GM18502 (cell line): ENCODE data around the gene SH3BP2.

Source experiments
- ATAC-seq: cut with Tn5 transposase; IDR thresholded peaks from one replicate; pipeline ENCODE4 v1.9.1; 2021; ENCODE audit warnings: mild to moderate bottlenecking; ENCODE audit not compliant: unreplicated experiment, poor library complexity

Gene SH3BP2

DNA sequence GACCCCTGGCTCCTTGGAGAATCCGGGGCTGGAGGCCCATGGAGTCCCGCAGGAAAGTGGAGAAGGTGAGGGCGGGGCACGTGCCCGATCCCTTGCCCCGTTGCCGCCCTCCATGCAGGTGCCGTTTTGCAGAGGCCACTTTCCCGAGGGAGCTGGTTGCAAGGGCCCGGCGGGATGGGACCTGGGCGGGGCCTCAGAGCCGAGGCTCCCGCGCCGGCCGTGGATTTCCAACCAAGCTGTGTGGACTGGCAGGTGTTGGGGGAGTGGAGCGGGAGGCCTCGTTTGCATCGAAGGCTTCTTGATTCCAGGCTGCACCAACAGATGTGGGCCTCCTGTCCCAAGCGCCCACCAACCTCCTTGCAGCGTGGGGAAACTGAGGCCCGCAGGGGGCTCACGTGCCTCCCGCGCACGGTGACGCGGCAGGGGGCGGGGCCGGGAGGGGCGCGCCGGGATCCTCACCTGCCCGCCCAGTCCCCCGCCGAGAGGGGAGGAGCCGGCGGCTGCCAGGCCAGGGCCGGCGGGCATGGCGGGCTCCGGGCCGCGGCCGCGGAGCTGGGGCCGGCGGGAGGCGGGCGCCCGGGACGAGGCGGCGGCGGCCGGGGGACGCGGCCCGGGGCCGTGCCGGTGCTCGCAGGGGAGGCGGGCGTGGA, 24.9 kb downstream of the SH3BP2 start:
- peak; percentile 39 for ATAC-seq

DNA sequence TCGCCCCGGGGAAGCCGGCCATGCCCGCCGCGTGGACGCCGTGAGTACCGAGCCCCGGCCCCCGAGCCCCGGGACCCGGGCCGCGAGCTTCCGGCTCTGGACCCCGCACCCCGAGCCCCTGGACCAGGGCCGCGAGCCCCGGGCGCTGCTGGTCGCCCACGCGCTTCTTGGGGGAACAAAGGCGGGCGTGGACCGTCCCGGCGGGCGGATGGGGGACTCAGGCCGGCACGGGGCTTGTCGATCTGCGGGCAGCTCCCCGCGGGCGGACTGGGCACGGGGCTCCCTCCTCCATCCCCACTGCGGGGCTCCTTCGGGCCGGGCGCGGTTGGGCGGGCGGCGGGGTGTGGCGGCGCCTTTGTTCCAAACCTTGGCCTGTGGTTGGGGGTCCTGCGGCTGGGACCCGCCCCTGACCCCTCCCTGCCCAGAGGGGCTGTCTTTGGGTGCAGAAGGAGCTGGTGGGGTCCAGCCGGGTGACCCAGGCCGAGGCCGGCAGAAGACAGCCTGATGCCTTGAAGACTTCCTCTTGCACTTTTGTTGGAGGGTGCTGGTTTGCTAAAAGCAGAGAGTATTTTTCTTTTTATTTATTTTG, 25.6 kb downstream of the SH3BP2 start:
- peak; percentile 21 for ATAC-seq

DNA sequence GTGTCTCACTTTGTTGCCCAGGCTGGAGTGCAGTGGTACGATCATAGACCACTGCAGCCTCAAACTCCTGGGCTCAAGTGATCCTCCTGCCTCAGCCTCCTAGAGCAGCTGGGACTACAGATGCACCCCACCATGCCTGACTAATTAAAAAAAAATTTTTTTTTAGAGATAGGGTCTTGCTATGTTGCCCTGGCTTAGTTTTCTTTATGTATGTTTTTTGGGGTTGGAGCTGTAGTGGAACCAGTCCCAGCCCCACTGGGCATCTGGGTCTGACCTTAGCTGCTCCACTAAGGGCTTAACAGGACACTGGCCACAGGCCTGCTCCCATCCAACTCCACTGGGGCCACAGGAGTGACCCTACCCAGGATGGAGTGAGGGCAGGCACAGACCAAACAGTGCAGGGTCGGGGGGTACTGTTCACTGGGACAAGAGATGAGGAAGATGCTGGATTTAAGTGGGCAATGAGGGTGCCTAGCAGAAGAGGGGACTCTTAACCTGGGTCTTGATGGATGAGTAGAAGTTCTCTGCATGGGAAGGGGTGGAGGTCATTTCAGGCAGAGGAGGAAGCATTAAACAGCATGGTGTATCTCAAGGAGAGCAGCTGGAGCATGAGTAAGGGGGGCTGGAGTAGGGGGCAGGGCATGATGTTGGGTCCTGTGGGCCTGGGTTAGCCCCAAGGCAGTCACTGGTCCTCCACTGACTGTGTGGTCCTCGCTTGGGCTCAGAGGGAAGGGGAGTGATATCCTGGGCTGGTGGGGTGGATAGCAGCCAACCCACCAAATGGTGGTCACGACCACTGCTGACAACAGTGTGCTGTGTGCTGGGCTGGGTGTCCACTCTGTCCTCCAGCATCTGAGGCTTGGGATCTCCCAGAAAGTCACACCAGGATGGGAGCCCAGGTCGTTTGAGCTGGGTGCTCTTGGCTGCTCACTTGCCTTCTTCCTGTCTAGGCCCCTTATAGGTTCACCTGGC, 26.6 kb downstream of the SH3BP2 start:
- no peak for ATAC-seq

DNA sequence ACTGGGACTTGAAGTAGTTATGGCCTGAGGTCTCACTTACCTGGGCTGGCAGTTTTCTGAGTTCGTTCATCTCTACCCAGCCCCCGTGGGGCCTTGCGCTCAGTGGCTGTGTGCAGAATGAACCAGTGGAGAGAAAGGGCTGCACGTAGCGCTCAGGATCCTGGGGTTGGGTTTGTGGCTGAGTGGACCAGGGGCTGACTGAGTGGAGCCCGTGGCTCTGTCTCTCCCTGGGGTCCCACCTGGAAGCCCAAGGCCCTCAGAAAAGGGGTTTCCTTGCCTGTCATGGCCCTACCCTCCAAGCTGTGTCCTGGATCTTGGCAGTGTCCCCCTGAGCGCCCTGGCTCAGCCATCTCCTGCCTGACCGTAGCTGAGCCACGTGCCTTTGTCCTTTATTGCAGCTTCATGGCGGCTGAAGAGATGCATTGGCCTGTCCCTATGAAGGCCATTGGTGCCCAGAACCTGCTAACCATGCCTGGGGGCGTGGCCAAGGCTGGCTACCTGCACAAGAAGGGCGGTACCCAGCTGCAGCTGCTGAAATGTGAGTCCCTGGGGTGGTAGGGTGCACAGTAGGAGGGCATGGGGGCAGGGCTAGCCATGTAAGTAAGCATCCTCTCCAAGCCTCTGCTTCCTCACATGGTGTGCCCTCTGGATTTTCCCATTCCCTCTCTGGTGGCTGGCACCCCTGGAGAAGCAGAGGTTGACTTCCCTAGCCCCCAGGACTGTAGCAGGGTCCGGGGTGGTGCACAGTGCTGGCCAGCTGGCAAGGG, 27.5 kb downstream of the SH3BP2 start:
- ATAC-seq: no peak

DNA sequence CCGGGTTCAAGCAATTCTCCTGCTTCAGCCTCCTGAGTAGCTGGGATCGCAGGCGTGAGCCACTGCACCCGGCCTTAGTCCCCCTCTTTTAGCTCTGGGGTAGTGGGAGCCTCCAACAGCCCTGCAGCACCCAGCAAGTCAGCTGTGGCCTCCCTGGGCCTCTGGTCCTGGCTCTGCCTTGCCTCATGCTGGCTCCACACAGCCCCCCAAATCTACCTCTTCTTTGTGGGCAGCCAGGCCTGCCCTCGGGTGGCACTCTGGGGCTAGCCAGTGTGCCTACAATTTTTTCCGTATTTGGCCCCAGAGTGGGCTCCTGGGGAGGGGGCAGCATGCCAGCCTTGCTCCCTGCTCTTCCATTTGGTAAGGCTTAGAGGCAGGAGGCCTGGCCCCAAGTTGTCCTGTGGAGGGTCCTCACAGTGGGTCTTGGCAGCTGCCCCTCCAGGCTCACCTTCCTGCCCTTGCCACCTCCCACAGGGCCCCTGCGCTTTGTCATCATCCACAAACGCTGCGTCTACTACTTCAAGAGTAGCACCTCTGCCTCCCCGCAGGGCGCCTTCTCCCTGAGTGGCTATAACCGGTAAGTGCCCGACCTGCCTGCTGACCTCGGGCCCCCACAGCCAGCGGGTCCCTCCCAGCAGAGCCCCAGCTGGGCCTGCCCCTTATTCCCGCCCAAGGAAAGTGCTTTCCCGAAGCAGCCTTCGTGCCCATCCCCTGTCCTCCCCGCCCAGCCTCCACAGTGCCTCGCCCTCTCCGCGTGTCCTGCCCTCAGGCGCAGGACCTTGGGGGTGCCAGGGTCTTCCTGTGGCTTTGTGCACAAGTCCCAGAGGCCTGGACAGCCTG, 29.8 kb downstream of the SH3BP2 start:
- no peak for ATAC-seq

DNA sequence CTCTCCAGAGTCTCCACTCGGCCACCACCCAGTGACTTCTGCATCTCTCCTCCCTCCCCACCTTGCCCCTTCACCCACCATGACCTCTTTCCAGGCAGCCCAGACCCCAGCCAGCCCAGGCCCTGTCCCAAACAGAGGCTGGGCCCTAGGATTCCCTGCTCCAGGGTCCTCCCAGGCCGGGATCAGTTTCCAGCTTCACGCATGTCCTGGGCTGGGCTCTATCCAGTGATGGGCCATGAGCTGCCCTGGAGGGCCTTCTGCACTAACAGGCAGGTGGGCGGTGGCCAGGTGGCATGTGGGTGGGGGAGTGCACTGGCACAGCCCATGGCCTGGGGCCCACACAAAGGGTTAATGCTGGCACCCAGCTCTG, 30.4 kb downstream of the SH3BP2 start:
- ATAC-seq: no peak

DNA sequence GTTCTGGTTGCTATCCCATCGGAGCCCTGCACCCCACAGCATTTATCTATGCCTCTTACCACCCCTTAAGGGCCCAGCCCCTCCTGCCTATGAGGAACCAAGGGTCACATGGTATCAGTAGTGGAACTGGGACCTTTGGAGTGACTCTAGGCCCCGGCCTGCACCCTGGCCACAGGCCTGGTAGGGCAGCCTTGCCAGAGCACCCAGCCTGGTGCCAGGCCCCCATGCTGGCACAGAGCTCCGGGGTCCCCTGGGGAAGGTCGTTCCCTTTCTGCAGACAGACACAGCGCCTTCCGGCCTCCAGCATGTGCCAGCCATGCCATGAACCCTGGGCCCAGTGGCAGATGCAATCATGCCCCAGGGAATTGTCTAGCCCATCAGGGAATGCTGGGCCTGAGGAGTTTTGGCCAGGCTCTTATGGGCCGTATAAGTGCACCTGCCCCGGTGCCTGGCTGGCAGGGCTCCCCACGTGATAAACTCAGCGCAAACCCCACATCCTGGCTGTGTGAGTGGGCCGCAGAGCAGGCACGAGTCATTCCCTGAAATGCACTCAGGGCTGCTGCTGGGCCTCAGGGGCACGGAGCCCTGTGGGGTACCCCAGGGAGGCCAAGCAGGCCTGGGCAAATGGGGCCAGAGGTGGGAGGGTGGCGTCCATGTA, 30.9 kb downstream of the SH3BP2 start:
- ATAC-seq: no peak

DNA sequence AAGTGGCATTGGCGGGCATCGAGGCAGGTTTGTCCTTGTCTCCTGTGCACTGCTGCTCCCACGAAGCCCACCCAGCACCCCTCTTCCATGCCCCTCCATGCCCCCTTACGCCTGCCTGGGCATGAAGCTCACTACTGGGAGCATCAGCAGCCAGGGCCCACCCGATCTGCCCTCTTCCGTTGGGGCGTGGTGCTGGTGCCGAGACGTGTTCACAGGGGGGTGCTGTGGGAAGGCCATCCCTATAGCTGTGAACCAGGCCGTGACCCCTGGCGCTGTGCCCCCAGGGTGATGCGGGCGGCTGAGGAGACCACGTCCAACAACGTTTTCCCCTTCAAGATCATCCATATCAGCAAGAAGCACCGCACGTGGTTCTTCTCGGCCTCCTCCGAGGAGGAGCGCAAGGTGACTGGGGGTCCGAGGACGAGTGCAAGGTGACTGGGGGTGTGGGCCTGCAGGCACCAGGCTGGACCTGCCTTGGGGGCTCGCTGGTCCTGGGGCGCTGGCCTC, 31.5 kb downstream of the SH3BP2 start:
- ATAC-seq: no peak

DNA sequence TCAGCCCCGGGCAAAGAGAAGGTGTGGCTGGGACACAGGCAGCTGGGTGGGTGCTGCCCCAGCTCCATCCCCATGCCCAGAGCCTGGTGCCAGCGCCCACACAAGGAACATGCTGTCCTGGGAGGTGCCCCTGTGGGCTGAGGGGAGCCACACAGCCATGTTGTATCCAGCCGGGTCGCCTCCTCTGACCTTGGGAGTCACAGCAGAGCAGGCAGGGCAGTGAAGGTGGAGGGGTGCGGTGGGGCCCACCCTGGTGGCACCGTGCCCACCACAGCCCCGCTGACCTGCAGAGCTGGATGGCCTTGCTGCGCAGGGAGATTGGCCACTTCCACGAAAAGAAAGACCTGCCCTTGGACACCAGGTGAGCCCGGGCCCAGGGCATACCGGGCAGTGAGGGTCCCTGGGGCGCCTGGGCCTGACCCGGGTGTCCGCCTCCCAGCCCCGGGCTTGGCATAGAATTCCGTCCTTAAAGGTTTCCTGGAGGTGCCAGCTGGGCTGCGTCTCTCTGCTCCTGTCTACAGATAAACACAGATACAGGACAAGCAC, 32.0 kb downstream of the SH3BP2 start:
- no peak for ATAC-seq

DNA sequence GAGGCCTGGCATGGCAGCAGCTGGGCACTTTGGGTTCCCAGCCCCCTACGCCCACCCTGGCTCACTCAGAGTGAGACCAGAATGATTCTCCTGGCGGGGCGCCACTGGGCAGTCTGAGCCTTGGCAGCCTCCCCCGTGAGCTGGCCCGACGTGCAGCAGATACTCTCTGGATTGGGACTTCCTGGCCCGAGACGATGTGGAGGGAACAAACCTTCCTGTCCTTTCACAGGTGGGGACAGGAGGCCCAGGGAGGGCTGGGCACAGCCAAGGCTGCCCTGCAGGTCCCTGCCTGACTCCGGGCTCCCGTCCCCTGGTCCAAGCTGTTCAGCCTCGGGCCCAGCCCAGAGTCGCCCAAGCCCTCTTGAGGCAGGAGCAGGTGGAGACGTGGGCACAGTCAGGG, 32.9 kb downstream of the SH3BP2 start:
- ATAC-seq: no peak

DNA sequence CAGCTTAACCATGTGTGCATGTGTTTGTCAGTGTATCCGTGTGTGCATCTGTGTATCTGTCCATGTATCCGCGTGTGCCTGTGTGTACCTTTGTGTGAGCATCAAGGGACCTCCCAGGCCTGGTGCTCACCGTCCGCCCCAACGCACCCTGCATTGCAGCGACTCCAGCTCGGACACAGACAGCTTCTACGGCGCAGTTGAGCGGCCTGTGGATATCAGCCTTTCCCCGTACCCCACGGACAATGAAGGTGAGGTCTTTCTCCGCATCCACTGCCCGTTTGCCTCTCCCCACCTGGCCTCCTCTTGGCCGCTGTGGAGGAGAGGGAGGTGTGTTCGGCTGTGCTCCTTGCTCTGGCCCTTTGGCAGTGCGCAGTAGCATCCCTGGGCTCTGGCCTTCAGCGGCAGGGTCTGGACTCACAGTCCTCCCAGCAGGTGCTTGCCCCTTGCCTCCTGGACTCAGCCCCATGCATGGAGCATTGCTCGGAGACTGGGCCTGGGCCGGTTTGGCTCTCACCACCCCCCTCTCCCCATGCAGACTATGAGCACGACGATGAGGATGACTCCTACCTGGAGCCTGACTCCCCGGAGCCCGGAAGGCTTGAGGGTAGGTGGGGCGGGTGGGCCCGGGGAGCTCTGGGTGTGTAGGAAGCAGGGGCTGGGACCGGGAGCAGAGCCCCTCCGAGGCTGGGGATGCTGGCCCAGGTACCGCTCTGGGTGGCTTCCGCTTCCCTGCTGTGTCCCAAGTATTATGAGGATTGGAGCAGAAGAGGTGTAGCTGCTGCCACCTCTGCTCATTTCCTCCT, 34.4 kb downstream of the SH3BP2 start:
- no peak for ATAC-seq

DNA sequence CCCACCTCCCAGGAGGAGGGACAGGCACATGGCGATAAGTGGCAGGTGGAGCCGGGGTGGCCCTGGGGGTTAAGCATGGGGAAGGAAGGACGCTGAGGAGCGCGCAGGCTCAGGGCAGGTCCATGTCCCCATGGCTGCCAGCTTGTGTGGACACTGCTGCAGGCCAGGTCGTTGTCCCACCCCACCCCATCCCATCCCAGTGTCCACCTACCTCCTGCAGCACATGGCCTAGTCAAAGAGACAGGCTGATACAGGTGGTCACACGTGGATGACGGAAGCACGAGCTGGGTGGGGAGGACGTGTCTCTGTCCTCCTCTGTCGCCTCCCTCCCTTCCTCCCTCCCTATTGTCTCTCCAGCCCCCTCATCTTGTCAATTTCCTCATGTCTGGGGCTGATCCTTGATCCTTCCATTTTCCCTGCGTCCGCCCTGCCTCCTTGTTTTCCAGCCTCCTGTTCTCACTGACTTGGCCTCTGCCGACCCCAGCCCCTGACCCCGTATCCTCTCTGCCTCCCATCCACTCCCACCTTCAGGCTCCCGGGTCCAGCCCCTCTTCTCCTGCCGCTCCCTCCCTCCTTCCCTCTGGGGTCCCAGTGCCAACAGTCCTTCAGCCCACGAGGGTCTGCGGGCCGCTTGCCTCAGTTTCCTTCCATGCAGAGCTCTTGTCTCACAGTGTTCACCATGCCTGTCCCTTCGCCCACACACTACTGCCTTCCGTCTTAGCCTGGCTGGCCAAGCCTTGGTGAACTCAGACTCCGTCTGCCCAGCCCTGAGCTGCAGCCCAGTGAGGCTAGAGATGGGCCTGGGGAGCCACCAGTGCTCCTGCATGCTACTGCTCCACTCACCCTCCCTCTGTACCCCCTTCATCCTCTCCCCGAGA, 35.2 kb downstream of the SH3BP2 start:
- no peak for ATAC-seq

DNA sequence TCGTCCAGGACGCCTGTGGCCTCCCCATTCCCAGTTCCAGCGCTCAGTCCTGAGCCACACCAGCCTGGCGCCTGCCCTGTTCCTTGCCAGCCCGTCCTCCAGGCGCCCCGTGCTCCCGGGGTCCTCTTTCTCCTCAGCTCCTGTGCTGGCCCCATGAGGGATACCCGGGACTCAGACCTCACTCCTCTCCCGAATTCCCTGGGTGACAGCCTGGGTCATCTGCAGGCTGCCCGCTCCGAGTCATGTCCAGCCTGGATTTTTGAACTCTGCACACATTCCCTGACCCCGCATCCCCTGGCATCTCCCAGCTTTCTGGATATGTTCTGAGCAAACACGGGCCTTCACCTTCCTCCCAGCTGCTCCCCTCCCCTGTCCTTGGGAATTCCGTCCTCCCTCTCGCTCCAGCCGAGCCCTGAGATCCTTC, 35.9 kb downstream of the SH3BP2 start:
- no peak for ATAC-seq

DNA sequence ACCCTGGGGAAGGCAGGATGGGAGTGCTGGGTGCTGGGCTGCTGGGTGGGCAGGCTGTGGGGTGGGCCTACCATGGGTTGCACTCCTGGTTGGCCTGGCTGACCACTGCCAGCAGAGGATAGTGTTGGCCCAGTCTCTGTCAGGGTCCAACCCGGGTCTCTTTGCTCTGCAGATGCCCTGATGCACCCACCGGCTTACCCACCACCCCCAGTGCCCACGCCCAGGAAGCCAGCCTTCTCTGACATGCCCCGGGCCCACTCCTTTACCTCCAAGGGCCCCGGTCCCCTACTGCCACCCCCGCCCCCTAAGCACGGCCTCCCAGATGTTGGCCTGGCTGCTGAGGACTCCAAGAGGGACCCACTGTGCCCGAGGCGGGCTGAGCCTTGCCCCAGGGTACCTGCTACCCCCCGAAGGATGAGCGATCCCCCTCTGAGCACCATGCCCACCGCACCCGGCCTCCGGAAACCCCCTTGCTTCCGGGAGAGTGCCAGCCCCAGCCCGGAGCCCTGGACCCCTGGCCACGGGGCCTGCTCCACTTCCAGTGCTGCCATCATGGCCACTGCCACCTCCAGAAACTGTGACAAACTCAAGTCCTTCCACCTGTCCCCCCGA, 36.5 kb downstream of the SH3BP2 start:
- ATAC-seq: no peak

DNA sequence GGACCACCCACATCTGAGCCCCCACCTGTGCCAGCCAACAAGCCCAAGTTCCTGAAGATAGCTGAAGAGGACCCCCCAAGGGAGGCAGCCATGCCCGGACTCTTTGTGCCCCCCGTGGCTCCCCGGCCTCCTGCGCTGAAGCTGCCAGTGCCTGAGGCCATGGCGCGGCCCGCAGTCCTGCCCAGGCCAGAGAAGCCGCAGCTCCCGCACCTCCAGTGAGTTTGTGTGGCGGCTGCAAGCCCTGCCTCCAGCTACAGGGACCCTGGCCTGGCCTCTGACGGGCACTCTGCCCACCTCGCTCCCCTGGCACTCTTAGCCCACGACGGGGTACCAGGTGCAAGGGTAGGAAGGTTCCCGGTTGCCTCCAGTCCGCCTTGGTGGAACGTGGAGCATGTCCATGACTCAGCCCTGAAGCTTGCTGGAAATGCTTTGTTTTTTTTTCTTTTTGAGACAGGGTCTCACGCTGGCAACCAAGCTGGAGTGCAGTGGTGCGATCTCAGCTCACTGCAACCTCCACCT, 37.1 kb downstream of the SH3BP2 start:
- no peak for ATAC-seq
